NB4 (cell line): Measurements from ENCODE around the gene PAX2.

ENCODE experiments used
- CTCF ChIP-seq: IDR thresholded peaks from one replicate; pipeline ENCODE4 v1.5.1; 2012; ENCODE audit warnings: low read depth, low read length
- MAX ChIP-seq: IDR thresholded peaks from 2 replicates; pipeline ENCODE4 v1.6.1; 2011; ENCODE audit warnings: low read depth, low read length

DNA sequence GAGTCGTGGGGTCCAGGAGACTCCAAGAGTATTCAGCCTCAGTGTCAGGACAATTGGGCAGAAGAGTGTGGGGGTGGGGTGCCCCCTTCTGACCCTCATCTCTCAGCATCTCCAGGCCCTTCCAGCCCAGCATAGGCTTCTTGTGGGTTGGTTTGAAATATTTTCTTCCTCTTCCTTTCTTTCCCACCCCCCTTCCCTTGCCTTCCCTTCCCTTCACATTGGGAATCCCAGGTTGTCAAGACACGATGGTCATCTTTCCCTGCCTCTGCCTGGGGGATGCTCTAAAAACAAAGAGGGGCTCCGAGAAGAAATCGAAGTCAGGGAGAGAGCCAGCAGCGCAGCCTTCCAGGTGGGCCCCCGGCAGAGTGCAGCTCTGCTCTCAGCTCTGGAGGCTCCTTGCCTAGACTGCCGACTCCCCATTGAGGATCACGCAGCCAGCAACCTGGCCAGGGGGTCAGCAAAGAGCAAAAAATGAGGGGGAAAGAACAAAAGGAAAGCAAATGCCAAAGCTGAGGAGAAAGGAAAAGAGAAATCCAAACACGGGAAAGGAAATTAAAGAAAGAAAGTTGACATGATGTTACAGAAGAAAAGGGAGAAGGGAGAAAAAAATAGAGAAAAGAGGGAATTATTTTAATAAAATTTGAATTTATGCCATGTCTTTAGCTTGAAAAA, 1.5 kb downstream of the PAX2 start:
- TF ChIP-seq MAX (no peak), CTCF (no peak)
